GM12872 (cell line): ENCODE measurements around the gene SDCCAG8.

Experiments
- TF ChIP-seq, protein P1 (sequence below): IDR thresholded peaks from 3 replicates; pipeline ENCODE4 v1.5.1; 2011; ENCODE audit warnings: low read depth, mild to moderate bottlenecking, low read length, moderate library complexity; ENCODE audit not compliant: insufficient read depth

Gene SDCCAG8

DNA sequence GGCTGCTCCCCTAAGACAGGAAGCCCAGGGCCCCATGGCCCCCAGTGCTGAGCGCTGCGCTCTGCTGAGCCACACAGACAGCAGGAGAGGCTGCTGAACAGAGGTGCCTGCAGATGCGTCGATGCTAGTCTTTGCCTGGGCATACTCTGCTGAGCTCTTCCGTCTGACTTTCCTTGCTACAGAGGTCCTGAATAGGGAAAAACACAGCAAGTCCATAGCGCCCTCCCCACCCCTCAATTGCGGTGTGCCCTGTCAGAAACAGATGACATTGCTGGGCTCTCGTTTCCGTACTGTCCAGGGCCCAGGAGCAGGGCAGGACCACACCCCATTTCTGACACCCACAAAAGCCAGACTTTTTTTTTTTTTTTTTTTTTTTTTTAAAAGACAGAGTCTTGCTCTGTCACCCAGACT lies 252.5 kb downstream of the SDCCAG8 start:
- TF ChIP-seq, protein P1, sequence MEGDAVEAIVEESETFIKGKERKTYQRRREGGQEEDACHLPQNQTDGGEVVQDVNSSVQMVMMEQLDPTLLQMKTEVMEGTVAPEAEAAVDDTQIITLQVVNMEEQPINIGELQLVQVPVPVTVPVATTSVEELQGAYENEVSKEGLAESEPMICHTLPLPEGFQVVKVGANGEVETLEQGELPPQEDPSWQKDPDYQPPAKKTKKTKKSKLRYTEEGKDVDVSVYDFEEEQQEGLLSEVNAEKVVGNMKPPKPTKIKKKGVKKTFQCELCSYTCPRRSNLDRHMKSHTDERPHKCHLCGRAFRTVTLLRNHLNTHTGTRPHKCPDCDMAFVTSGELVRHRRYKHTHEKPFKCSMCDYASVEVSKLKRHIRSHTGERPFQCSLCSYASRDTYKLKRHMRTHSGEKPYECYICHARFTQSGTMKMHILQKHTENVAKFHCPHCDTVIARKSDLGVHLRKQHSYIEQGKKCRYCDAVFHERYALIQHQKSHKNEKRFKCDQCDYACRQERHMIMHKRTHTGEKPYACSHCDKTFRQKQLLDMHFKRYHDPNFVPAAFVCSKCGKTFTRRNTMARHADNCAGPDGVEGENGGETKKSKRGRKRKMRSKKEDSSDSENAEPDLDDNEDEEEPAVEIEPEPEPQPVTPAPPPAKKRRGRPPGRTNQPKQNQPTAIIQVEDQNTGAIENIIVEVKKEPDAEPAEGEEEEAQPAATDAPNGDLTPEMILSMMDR, result no peak

DNA sequence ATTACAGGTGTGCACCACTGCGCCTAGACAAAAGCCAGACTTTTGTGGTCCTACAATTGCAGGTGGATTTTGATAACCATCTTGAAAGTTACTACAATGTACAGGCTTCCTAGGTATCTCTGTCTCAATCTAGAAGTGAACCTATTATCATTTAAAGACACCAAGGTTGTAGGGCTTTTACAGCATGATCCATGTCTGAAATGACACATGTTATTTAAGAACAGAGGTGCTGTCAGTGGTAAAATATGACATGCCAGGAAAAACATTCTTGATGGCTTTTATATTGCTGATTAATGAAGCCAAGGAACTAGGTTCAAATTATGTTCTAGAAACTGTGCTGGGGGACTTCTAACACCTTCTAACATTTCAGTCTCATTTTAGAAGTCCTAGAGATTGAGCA lies 253.1 kb downstream of the SDCCAG8 start:
- TF ChIP-seq, protein P1, result no peak

DNA sequence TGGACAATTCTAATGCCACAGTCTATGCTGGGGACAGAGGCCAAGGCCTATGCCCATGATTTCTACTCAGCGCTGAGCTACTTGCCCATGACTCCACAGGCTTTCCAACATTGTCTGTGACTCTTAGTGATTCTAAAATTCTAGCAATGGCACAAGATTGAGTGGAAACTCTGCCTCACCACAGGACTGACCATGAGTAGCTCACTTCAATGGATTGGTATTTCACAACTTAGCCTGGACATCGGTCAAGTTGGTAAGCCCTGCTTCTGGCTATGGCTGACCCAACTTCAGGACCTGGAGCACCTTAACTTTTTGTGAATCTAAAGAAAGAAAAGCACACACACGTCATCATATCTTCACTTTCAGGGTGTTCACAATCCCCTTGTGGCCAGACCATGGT lies 255.1 kb downstream of the SDCCAG8 start:
- TF ChIP-seq, protein P1, result no peak

DNA sequence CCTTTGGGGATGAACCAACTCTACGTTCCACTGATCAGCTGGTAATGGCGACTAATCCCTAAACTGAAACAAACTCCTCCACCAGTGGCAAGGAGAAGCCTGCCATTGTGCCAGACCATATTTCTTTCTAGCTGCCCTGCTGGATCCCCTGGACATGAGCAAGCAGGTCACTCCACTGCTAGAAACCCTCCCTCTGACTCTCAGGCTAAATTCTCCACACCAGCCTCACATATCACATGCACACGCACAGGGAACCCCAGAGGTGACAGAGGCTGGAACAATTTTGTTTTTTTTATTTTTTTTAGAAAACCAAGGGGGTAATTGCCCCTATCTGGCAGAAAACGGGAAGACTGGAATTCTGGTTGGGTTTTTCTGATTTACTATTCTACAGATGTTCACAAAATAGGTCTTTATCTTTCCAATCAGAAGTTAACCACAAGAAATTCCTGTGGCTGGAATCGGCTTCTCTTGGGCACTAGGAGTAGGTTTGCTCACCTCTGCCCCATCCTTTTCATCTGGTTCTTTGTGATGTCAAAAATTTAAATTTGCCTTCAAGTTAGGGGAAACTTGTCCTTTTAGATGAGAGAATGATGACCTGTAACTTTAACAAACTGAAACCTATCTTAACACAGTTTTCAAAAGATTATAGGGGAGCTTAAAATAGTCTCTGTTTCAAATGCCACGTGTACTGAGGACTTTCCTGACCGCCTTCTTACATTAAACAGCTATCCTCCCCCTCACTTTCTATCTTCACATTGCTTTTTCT lies 258.1 kb downstream of the SDCCAG8 start:
- TF ChIP-seq, protein P1, result no peak

DNA sequence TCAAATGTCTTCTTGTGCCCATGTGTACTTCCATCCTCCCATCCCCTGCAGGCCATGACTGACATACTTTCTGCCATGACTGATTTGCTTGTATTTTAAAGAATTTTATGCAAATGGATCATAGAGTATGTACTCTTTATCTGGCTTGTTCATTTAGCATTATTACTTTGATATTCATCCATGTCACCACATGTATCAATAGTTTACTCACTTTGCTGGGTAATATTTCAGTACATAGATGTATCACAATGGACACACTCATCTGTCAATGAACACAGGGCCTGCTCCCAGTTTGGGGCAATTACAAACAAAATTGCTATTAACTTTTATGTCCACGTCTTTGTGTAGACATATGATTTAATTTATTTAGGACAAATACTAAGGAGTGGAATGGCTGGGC lies 259.1 kb downstream of the SDCCAG8 start:
- TF ChIP-seq, protein P1, result no peak

DNA sequence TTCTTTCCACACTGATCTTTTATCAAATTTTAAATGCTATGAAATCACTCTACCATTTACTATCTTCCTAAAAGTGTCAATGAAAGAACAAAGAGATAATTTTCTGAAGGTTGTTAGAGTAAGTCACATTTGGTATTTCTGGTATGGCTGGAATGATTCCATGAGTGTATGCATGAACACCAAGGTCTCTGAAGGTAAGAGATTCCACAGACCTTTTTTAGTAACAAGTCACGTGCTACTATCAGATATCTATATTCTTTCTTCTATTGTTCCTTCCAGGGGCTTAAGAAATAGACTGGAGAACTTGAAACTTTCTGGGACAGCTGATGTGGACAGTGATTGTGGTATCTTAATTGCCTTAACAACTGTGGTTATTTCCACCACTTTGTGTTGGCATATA lies 265.0 kb downstream of the SDCCAG8 start:
- TF ChIP-seq, protein P1, result no peak

DNA sequence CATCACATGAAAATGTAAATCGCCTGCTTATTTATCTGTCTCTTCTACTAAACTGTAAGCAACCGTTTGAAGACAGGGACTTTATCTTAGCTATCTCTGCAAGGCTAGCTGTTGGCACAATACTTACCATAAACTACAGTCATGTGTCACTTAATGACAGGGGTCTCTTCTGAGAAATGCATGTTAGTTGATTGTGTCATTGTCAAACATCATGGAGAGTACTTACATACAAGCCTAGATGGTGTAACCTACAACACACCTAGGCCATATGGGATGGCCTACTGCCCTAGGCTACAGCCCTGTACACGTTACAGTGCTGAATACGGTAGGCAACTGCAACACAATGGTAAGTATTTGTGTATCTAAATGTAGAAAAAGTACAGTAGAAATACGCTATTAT lies 267.9 kb downstream of the SDCCAG8 start:
- TF ChIP-seq, protein P1, result no peak
